HG03159 (cell line): ENCODE data around the gene ZSCAN12.
"Not testable (repeated sequence)": the region's sequence is repeated elsewhere in the genome, so short reads cannot be mapped to it uniquely, and the experiment has no call there.

Source experiments
- ATAC-seq: cut with Tn5 transposase; IDR thresholded peaks from one replicate; pipeline ENCODE4 v1.9.1; 2021; ENCODE audit warnings: mild to moderate bottlenecking, moderate library complexity; ENCODE audit not compliant: unreplicated experiment

ZSCAN12 gene

GRCh38 chr6:28395918-28396317 lies 3.6 kb downstream of the ZSCAN12 start:
- no peak for ATAC-seq

DNA sequence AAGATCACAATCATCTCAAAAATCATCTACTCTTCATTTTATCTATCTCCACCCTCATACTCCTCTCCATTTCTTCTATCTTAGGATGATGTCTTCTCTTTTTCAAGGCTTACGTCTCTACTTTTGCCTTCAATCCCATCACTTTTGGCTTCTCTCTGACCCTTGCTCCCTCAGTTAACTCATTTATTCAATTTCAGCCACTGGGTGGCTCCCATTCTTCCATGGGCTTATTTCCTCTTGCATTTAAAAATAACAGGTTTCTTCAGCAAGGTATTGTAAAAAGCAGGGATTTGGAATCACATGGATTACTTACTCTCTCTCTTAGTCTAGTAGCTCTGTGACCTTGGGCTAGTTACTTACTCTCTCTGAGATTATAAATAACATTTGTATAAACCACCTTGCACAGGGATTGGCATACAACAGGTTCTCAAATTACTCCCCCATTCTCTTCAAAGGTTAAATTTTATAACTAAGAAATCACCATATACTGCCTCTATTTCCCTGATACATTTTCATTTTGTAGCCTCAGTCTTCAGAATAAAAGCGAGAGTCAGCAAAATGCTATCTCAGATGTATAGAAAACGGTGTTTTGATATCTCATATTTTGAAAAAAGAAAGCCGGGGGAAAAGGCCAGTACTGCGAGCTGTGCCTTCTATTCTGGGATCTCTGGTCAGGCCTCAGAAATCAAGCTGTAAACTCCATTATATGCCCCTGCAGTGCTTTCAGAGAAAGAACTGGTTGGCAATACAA lies 5.5 kb downstream of the ZSCAN12 start:
- ATAC-seq, result no peak

DNA sequence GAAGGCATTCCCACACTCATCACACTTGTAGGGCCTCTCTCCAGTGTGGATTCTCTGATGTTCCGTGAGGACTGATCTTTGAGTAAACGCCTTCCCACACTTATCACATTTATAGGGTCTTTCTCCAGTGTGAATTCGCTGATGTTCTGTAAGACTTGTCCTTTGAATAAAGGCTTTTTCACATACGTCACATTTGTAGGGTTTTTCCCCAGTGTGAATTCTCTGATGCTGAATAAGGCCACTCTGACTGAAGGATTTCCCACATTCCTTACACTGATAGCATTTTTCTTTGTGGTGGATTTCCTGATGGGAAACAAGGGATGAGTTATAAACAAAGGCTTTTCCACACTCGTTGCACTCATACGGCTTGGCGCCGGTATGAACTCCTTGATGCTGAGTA lies 8.9 kb downstream of the ZSCAN12 start:
- no peak for ATAC-seq

DNA sequence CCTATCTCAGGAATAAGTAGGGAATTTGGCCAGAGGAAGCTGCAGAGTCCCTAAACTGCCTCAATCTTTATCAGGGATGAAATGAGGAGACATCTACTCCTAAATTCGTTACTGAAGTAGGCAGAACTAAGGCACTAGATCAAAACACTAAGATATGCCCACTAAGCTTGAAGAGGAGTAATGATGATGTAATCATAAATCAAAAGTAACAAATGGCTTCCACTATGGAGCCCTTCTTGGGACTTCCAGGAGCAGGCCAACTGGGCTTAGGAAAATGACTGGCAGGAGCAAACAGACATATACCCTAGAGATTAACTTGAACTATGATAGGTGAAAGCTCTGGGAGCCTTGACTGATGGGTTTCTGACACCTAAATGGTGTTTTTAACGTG lies 15.4 kb downstream of the ZSCAN12 start:
- ATAC-seq, result no peak

DNA sequence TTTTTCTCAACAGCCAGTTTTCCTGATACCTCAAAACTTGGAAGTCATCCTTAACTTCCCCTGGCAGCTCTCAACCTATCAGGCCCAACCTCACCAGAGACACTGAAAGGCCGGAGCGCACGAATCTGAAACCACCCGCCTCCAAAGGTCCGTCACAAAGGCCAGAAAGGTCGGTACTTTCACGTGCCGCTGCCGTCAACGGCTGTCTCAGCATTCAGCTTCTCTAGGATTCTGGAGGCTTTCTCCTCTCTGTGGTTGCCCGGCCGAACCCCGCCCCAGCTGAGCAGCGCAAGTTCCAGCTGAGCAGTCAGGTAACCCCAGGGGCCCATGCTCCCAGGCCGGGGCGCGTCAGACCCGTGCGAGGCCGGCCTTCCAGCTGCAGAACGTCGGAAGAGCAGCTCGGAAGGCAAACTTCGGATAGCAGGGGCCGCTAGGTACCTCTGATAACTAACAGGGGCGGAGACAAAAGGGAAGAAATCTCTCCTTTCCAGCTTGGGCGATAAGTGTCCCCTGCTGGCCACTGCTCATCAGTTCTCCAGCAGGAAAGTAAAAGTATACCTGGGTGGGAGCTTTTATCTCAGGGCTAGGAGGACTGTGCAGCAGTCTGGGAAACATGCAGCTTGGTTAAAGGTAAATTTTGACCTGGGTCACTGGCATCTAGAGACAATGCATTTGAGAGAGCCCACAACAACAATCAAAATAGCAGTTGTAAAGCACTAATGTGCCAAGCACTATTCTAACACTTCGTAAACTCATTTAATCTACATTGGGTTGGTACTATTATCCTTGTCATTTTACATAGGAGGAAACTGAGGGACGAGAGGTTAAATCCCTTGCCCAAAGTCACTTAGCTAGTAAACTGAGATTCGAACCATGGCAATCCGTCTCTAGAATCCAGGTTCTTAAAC lies 16.1 kb downstream of the ZSCAN12 start:
- peak; percentile 93 for ATAC-seq

DNA sequence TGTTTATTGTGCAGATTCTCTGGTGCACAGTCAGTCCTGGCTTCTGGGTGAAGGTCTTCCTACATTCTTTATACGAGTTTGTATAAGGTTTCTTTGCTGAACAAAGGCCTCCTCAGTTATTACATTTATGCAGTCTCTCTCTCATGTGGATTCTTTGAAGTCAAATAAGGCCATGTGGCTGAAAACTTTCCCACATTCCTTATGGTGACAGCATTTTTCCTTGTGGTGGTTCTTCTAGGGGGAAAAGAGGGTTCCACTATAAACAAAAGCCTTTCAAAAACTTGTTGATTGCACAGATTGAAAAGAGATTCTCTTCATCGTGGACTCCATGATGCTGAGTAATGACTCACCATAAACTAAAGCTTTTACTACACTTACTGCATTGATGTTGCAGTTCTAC lies 19.2 kb downstream of the ZSCAN12 start:
- ATAC-seq, result no peak

GRCh38 chr6:28378644-28379043 lies 20.9 kb downstream of the ZSCAN12 start:
- no peak for ATAC-seq

GRCh38 chr6:28377879-28378278 lies 21.7 kb downstream of the ZSCAN12 start:
- no peak for ATAC-seq

DNA sequence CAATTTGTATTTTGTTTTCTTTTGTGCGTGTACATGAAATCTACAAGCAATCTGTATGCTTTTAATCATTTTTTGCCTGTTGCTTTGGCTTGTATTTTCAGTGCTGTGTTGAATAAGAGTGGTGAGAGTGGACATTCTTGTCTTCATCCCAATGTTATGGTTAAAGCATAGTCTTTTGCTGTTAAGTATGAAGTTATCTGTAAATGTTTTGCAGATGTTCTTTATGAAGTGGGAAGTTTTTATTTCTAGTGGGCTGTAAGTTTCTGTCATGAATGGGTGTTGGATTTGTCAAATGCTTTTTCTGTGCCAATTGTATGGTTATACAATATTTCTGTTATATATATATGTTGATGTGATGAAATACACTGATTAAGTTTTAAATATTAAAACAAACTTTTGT lies 25.6 kb downstream of the ZSCAN12 start:
- no peak for ATAC-seq

GRCh38 chr6:28371706-28372451 lies 27.7 kb downstream of the ZSCAN12 start:
- ATAC-seq, result peak; percentile 54

- ATAC-seq, result no peak
These were observed 28.3 kb downstream of the ZSCAN12 start for GRCh38 chr6:28371280-28371679.

- ATAC-seq, result no peak
These were observed 29.1 kb downstream of the ZSCAN12 start for GRCh38 chr6:28370440-28370839.

GRCh38 chr6:28369463-28369862 lies 30.1 kb downstream of the ZSCAN12 start:
- ATAC-seq, result no peak

GRCh38 chr6:28368522-28368921 lies 31.0 kb downstream of the ZSCAN12 start:
- peak; percentile 64 for ATAC-seq

GRCh38 chr6:28365590-28365989 lies 34.0 kb downstream of the ZSCAN12 start:
- ATAC-seq, result not testable (repeated sequence)

GRCh38 chr6:28360961-28361360 lies 38.6 kb downstream of the ZSCAN12 start:
- ATAC-seq, result no peak

- ATAC-seq, result not testable (repeated sequence)
These were observed 40.0 kb downstream of the ZSCAN12 start for GRCh38 chr6:28359562-28359961.

DNA sequence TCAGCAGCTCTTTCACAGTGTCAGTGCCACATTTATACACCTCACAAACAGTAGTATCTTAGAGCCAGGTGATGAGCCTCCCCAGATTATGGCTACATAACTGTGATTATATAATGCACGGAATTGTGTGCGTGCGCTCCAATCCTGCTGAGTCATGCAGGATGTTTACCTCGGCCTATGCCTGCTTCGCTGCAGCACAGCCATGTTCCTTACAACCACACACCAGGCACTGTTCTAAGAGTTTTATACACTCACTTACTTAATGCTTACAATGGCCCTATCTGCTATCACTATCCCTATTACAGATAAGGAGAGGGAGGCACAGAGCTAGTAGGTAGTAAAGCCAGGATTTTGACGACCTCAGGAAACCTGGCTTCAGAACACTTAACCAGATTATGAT lies 42.5 kb downstream of the ZSCAN12 start:
- no peak for ATAC-seq

DNA sequence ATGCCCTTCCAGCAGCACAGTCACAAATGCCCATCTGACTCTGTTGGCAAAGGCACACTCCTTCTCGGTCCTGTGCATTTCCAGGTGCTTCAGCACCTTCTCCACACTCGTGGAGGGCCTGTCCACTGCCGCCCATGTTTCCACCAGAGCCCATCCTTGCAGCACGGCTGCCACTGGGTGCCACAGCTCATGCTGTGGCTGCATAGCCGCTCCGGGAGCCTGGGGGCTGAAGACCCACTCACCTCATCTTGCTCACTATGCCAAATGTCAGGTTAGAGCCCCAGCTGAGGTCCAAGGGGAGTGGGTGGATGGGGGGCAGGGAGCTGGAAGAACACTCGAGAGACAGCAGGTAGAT lies 42.9 kb downstream of the ZSCAN12 start:
- no peak for ATAC-seq

DNA sequence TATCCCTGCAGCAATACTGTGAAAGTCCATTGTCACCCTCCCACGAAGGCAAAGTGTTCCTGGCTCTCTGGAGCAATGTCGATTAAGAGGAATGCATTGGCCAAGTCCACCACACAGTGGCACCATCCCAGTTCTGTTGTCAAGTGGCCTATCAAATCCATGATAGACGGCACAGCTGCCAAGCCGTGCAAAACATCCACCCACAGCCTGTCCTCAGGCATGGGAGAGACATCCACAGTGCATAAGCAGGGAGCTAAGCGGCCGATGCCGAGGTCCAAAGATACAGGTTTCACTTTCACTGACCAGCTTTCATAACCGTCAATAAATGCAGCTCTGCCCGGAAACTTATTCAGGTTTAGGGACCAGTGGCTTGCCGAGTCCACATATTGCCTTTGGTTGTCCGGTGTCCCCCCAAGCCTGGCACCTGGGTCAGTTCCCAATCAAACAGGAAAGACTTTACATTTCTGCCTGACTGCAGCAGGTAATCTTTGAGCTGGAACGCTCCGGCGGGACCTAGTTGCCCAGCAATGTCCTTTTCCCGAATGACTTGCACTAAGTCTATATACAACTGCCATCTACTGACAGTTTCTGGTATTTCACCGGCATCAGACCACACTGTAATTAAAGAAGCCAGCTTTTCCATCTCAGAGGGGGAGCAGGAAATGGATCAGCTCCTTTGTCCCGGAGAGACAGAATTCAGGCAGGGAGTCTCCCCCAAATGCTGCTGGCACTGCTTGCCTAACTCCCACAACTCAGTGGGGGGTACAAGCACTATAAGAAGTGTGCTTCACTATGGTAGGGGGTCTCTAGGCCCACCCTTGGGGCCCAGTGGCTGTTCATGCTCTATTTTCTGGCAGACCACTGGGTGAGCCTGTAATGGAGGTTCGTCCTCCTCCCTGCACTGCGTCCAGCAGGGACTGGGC lies 43.5 kb downstream of the ZSCAN12 start:
- peak; percentile 67 for ATAC-seq
